Measurements from ENCODE around the gene IMMP1L. TPM values are rescaled to one million over a fixed set of nuclear protein-coding genes. Genes with fewer than 3 reads are reported as not detected.

IMMP1L gene
- total and polyA plus RNA-seq, 2 donors (not counting 3 experiments of a cell fraction or from before 2014, with no cell fraction given), result 14.8 to 41.8 TPM

DNA sequence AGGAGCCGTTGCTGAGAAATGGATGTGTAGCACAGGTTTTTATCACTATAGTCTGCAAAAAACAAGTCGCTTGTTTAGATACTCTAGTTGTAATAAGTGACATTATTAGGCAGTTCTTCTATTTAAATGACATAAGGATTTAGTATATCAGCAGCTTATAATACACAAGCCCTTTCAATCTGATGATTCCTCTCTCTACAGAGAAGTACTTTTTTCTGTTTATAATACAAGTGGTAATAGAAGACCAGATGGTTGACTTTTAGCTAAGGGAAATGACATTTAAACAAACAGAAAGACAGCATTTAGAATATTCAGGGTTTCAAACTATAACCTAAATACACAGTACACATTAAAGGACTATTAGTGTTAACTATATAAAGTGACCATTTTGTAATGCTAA lies 60.4 kb downstream of the IMMP1L start:
- H3K36me3 ChIP-seq (ENCODE audit: control insufficient read depth in 2 of 2, extremely low read depth in 1 of 2, insufficient read depth in 2 of 2, low read length in 2 of 2), result no peaks in the 10 kb centered on the region
- no peaks in the 10 kb centered on the region for H4K20me1 ChIP-seq (replicated peaks; ENCODE audit: control insufficient read depth, extremely low read depth, insufficient read depth, low read length)
- H3K9me1 ChIP-seq (replicated peaks; ENCODE audit: control insufficient read depth, extremely low read depth, insufficient read depth, low read length), result no peaks in the 10 kb centered on the region
- DNase-seq (ENCODE audit: low read depth, low spot score), result no peak
- H3K4me2 ChIP-seq (ENCODE audit: insufficient read depth, low read length), result no peak overlapping the region
- ChIA-PET POLR2A (no interaction called here), CTCF (no interaction called here)
- no peak overlapping the region for H3K9ac ChIP-seq (replicated peaks; ENCODE audit: extremely low read depth, insufficient read depth, low read length)
- H3K27ac ChIP-seq (ENCODE audit: insufficient read depth, low read depth, low read length), result no peak overlapping the region
- BruUV-seq (replicated peaks), result no TSS peak
- H3K27me3 ChIP-seq (ENCODE audit: control insufficient read depth in 2 of 2, insufficient read depth in 2 of 2, low read length in 2 of 2), result no peaks in the 10 kb centered on the region
- H2AFZ ChIP-seq (ENCODE audit: low read depth, low read length), result no peak overlapping the region
- no peaks in the 10 kb centered on the region for H3K79me2 ChIP-seq (ENCODE audit: control insufficient read depth, insufficient read depth, low read length)
- H3K4me1 ChIP-seq (ENCODE audit: control insufficient read depth, extremely low read depth, insufficient read depth, low read length), result no peaks in the 10 kb centered on the region
- no peak for FAIRE-seq
- H3K9me3 ChIP-seq (replicated peaks; ENCODE audit: control insufficient read depth, insufficient read depth, low read length), result no peaks in the 10 kb centered on the region
- H3K4me3 ChIP-seq (replicated peaks in 1 of 3; ENCODE audit: insufficient read depth in 1 of 3, low read depth in 1 of 3, low read length in 3 of 3), result no peak overlapping the region
- dilution Hi-C loops (cut with MboI; ENCODE audit: extremely low pct_ligation_motif_present, low sequenced_read_pairs) (no loop called here), intact Hi-C loops (cut with micrococcal nuclease) (no loop called here)
- no peak for TF ChIP-seq CTCF (IDR thresholded peaks at IDR 0.05; ENCODE audit: extremely low read depth in 1 of 2, insufficient read depth in 1 of 2, low read depth in 1 of 2, low read length in 2 of 2)
- TF ChIP-seq, protein P1, sequence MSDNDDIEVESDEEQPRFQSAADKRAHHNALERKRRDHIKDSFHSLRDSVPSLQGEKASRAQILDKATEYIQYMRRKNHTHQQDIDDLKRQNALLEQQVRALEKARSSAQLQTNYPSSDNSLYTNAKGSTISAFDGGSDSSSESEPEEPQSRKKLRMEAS (IDR thresholded peaks at IDR 0.05; ENCODE audit: insufficient read depth, insufficient read length), result no peak
- no peak for TF ChIP-seq POLR2A (IDR thresholded peaks at IDR 0.05; ENCODE audit: low read depth, low read length)
- TF ChIP-seq GATA2 (IDR thresholded peaks at IDR 0.05; ENCODE audit: insufficient read depth, insufficient read length, low read depth, low read length), result no peak

DNA sequence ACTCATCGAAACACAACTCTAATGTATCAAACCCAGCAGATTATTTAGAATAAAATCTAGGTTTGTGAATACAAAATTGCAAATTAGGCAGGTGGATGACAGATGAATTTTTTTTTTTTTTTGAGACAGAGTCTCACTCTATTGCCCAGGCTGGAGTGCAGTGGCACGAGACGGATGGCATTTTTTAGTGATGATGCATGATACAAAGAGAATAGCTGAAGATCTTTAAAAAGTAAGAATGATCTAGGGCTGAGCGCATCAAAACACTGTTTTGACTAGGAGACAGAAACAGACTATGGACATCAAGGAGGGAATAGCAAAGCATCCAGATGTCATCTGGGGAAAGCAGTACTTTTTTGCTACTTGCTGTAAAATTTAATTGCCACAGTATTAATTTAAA lies 63.8 kb downstream of the IMMP1L start:
- Histone ChIP-seq H3K36me3 (ENCODE audit: control insufficient read depth in 2 of 2, extremely low read depth in 1 of 2, insufficient read depth in 2 of 2, low read length in 2 of 2) (no peaks in the 10 kb centered on the region), H3K9ac (replicated peaks; ENCODE audit: extremely low read depth, insufficient read depth, low read length) (no peak overlapping the region), H4K20me1 (replicated peaks; ENCODE audit: control insufficient read depth, extremely low read depth, insufficient read depth, low read length) (no peaks in the 10 kb centered on the region), H3K27me3 (ENCODE audit: control insufficient read depth in 2 of 2, insufficient read depth in 2 of 2, low read length in 2 of 2) (no peaks in the 10 kb centered on the region), H3K79me2 (ENCODE audit: control insufficient read depth, insufficient read depth, low read length) (no peaks in the 10 kb centered on the region), H3K4me1 (ENCODE audit: control insufficient read depth, extremely low read depth, insufficient read depth, low read length) (peaks cover 2% of the 10 kb centered on the region), H3K4me3 (replicated peaks in 1 of 3; ENCODE audit: insufficient read depth in 1 of 3, low read depth in 1 of 3, low read length in 3 of 3) (no peak overlapping the region), H2AFZ (ENCODE audit: low read depth, low read length) (no peak overlapping the region), H3K27ac (ENCODE audit: insufficient read depth, low read depth, low read length) (no peak overlapping the region), H3K9me1 (replicated peaks; ENCODE audit: control insufficient read depth, extremely low read depth, insufficient read depth, low read length) (no peaks in the 10 kb centered on the region), H3K9me3 (replicated peaks; ENCODE audit: control insufficient read depth, insufficient read depth, low read length) (no peaks in the 10 kb centered on the region), H3K4me2 (ENCODE audit: insufficient read depth, low read length) (no peak overlapping the region)
- dilution Hi-C loops (cut with MboI; ENCODE audit: extremely low pct_ligation_motif_present, low sequenced_read_pairs), result no loop called here
- no peak for FAIRE-seq
- no TSS peak for BruUV-seq (replicated peaks)
- TF ChIP-seq GATA2 (IDR thresholded peaks at IDR 0.05; ENCODE audit: insufficient read depth, insufficient read length, low read depth, low read length) (no peak), FOS (IDR thresholded peaks at IDR 0.05; ENCODE audit: borderline replicate concordance, insufficient read depth, low read length) (no peak), MYC (IDR thresholded peaks at IDR 0.05; ENCODE audit: low read depth, low read length) (no peak), EZH2 (IDR thresholded peaks at IDR 0.05; ENCODE audit: borderline replicate concordance, low read depth, low read length, severe bottlenecking) (no peak), POLR2AphosphoS5 (IDR thresholded peaks at IDR 0.05; ENCODE audit: insufficient read depth, low read depth, low read length) (no peak), CTCF (IDR thresholded peaks at IDR 0.05; ENCODE audit: extremely low read depth in 1 of 2, insufficient read depth in 1 of 2, low read depth in 1 of 2, low read length in 2 of 2) (no peak), JUN (IDR thresholded peaks at IDR 0.05; ENCODE audit: borderline replicate concordance, insufficient read depth, insufficient read length, low read depth) (no peak), POLR2A (IDR thresholded peaks at IDR 0.05; ENCODE audit: low read depth, low read length) (no peak)
- TF ChIP-seq, protein P1 (IDR thresholded peaks at IDR 0.05; ENCODE audit: insufficient read depth, insufficient read length), result no peak
- intact Hi-C loops (cut with micrococcal nuclease), result no loop called here
- POLR2A ChIA-PET, result no interaction called here
- DNase-seq (ENCODE audit: low read depth, low spot score), result no peak
- CTCF ChIA-PET, result no interaction called here

Measured in endothelial cell of umbilical vein (primary cell).